HFFc6 (cell line): ENCODE data around the gene SAMD10. TPM values are rescaled to one million over a fixed set of nuclear protein-coding genes. Genes with fewer than 3 reads are reported as not detected.
A peak's percentile ranks its signal among the peaks of the same experiment; 100 is the strongest.

Source experiments
- DNase-seq: peaks from one replicate; pipeline ENCODE4 v3.0.0-alpha.2; 2018
- H3K27ac Mint-ChIP-seq: 2 replicates; pipeline ENCODE4 v1.8.0; 2020; ENCODE audit warnings: mild to moderate bottlenecking, mixed read lengths
- H3K27me3 Mint-ChIP-seq: 2 replicates; pipeline ENCODE4 v1.8.0; 2021; ENCODE audit warnings: mild to moderate bottlenecking, moderate library complexity, mixed read lengths; ENCODE audit not compliant: insufficient read depth
- H3K36me3 Mint-ChIP-seq: 2 replicates; pipeline ENCODE4 v1.8.0; 2021; ENCODE audit warnings: low read depth, mixed read lengths
- H3K4me1 Mint-ChIP-seq: 2 replicates; pipeline ENCODE4 v1.8.0; 2020; ENCODE audit warnings: low read depth, mixed read lengths
- H3K4me3 Mint-ChIP-seq: 2 replicates; pipeline ENCODE4 v1.8.0; 2020; ENCODE audit warnings: mild to moderate bottlenecking, moderate library complexity, mixed read lengths
- H3K9me3 Mint-ChIP-seq: 2 replicates; pipeline ENCODE4 v1.8.0; 2020; ENCODE audit warnings: mild to moderate bottlenecking, mixed read lengths
- CTCF ChIP-seq: fragments of 200-600 bp; sonication (generic); IDR thresholded peaks from 2 replicates; pipeline ENCODE4 v1.5.0; 2021; ENCODE audit warnings: antibody characterized with exemption, mild to moderate bottlenecking
- total RNA-seq, 6 experiments: library from RNA; stranded (reverse); fragmentation: NEBNext Ultra II Directional; extraction: Animal tissue kit (Norgen Biotek cat#: 25700); gene quantifications; 2 replicates in 1 of 6; 3 replicates in 5 of 6; pipeline ENCODE4 v1.2.3, GENCODE V29; 2021

Gene SAMD10
- total RNA-seq, 6 experiments from 2014 or later: 1.3 to 3.0 (median 2.1) TPM

GRCh38 chr20:63935447-63935846, 44.0 kb downstream of the SAMD10 start:
- Mint-ChIP-seq H3K4me1 (no peaks in the 10 kb centered on the region), H3K4me3 (no peak overlapping the region), H3K27me3 (peaks cover 2% of the 10 kb centered on the region), H3K9me3 (no peaks in the 10 kb centered on the region), H3K36me3 (peaks cover 40% of the 10 kb centered on the region), H3K27ac (no peak overlapping the region)
- TF ChIP-seq CTCF: no peak
- no peak for DNase-seq

- H3K36me3 Mint-ChIP-seq: peaks cover 41% of the 10 kb centered on the region
- peak; percentile 57 for TF ChIP-seq CTCF
- no peaks in the 10 kb centered on the region for H3K4me1 Mint-ChIP-seq
- H3K4me3 Mint-ChIP-seq: no peak overlapping the region
- no peak for DNase-seq
- H3K9me3 Mint-ChIP-seq: no peaks in the 10 kb centered on the region
- no peak overlapping the region; the same call in 1 of the 2 replicates for H3K27ac Mint-ChIP-seq
- H3K27me3 Mint-ChIP-seq: peaks cover 2% of the 10 kb centered on the region
Observed at GRCh38 chr20:63934271-63935068, 45.0 kb downstream of the SAMD10 start.

GRCh38 chr20:63933646-63934045, 45.8 kb downstream of the SAMD10 start:
- no peaks in the 10 kb centered on the region for H3K9me3 Mint-ChIP-seq
- no peak for TF ChIP-seq CTCF
- H3K4me1 Mint-ChIP-seq: no peaks in the 10 kb centered on the region
- H3K4me3 Mint-ChIP-seq: no peak overlapping the region
- no peak for DNase-seq
- H3K36me3 Mint-ChIP-seq: peaks cover 45% of the 10 kb centered on the region
- H3K27me3 Mint-ChIP-seq: peaks cover 2% of the 10 kb centered on the region
- no peak overlapping the region for H3K27ac Mint-ChIP-seq

- H3K4me1 Mint-ChIP-seq: no peaks in the 10 kb centered on the region
- no peak for TF ChIP-seq CTCF
- peaks cover 2% of the 10 kb centered on the region for H3K27me3 Mint-ChIP-seq
- DNase-seq: no peak
- H3K27ac Mint-ChIP-seq: no peak overlapping the region
- H3K9me3 Mint-ChIP-seq: no peaks in the 10 kb centered on the region
- H3K36me3 Mint-ChIP-seq: peaks cover 49% of the 10 kb centered on the region
- H3K4me3 Mint-ChIP-seq: no peak overlapping the region
Observed at GRCh38 chr20:63932606-63933160, 46.8 kb downstream of the SAMD10 start.

- peaks cover 2% of the 10 kb centered on the region for H3K27me3 Mint-ChIP-seq
- H3K36me3 Mint-ChIP-seq: peaks cover 50% of the 10 kb centered on the region
- no peak for DNase-seq
Observed at GRCh38 chr20:63931735-63932134, 47.7 kb downstream of the SAMD10 start.

More at GRCh38 chr20:63931735-63932134, 47.7 kb downstream of the SAMD10 start:
- TF ChIP-seq CTCF: no peak
- Mint-ChIP-seq H3K9me3 (no peaks in the 10 kb centered on the region), H3K4me1 (no peaks in the 10 kb centered on the region; the same call in 1 of the 2 replicates), H3K4me3 (no peak overlapping the region), H3K27ac (no peak overlapping the region)
